Hepatocyte (in vitro differentiated cells): Measurements from ENCODE around the gene CCL19.

Source experiments
- CTCF ChIP-seq: fragments of 200-600 bp; sonication (generic); IDR thresholded peaks from 2 replicates; pipeline ENCODE4 v1.5.1; 2016; ENCODE audit warnings: antibody characterized with exemption, mild to moderate bottlenecking; ENCODE audit not compliant: poor library complexity
- EZH2 ChIP-seq: fragments of 200-600 bp; sonication (generic); IDR thresholded peaks from 2 replicates; pipeline ENCODE4 v1.6.1; 2016; ENCODE audit warnings: antibody characterized with exemption, mild to moderate bottlenecking, borderline replicate concordance

- TF ChIP-seq CTCF = no peak
- TF ChIP-seq EZH2 = no peak
Measured at GRCh38 chr9:34686732-34687131, 4.3 kb downstream of the CCL19 start.
